GM18867 (cell line): ENCODE data around the gene NDFIP1.
"Not testable (repeated sequence)": the region's sequence is repeated elsewhere in the genome, so short reads cannot be mapped to it uniquely, and the experiment has no call there.

ENCODE experiments used
- ATAC-seq: cut with Tn5 transposase; IDR thresholded peaks from one replicate; pipeline ENCODE4 v1.9.1; 2021; ENCODE audit warnings: mild to moderate bottlenecking, moderate library complexity; ENCODE audit not compliant: unreplicated experiment

The NDFIP1 gene

GRCh38 chr5:142183561-142183960 is 75.0 kb downstream of the NDFIP1 start:
- ATAC-seq = no peak

GRCh38 chr5:142184988-142185387 is 76.4 kb downstream of the NDFIP1 start:
- ATAC-seq = no peak

DNA sequence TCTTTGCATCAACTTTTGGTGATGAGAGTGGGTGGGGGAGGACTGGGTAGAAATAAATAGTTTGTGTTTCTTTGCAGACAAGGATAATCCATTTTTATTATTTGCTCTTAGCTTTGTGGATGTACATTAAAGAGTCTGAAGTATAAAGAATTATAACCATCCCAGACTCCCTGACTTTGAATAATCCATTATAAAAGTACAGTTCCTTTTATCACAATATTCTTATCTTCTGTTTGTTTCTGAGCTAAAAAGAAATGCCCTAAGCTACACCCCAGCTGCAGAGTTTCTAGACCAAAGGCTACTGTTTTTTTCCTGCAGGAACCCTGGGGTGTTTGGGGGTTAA is 77.9 kb downstream of the NDFIP1 start:
- ATAC-seq = no peak

DNA sequence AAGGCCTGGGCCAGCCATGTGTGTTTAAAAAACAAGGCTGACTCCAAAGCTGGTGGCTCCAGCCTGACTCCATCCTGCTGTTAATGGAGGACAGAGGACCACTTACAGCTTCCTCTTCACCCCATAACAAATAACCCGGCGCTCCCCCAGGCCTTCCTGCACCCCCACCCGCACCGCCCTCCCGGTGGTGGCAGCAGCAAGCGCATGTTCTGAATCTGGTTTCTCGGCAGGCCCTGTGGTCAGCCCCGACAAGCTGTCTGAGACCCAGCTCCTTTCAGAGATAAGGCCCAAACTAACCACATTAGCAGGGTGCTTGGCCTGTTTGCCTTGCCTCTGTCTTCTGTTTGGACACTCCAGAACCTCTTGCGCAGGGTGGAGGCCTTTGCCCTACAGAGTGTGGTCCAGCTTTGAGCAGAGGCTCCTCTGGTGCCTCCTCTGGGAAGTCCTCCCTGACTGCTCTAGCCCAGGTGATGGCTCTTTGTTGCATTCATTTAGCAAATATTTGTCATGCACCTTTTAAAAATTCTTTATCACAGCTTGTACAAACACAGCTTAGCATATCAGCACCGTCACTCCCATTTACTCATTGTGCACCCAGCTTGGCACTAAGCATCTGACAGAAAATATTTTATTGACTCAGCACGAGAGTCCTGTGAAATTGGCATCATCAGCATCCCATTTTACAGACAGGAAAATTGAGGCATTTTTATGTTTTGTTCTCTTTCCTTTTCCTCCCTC is 78.4 kb downstream of the NDFIP1 start:
- ATAC-seq = no peak

DNA sequence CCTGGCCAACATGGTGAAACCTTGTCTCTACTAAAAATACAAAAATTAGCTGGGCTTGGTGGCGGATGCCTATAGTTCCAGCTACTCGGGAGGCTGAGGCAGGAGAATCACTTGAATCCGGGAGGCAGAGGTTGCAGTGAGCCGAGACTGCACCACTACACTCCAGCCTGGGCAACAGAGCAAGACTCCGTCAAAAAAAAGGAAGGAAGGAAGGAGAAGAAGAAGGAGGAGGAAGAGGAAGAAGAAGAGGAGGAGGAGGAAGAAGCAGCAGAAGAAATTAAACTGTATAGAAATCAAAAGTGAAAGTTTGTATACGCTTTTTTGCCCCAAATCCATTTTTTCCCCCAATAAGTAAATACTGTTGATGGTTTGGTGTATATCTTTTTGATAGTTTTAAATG is 80.1 kb downstream of the NDFIP1 start:
- not testable (repeated sequence) for ATAC-seq

GRCh38 chr5:142189813-142190212 is 81.2 kb downstream of the NDFIP1 start:
- ATAC-seq = no peak

- no peak for ATAC-seq
Observed at GRCh38 chr5:142191776-142192175, 83.2 kb downstream of the NDFIP1 start.

- ATAC-seq = no peak
Observed at GRCh38 chr5:142192286-142193113, 83.9 kb downstream of the NDFIP1 start.

- no peak for ATAC-seq
Observed at GRCh38 chr5:142193114-142193428, 84.5 kb downstream of the NDFIP1 start.

DNA sequence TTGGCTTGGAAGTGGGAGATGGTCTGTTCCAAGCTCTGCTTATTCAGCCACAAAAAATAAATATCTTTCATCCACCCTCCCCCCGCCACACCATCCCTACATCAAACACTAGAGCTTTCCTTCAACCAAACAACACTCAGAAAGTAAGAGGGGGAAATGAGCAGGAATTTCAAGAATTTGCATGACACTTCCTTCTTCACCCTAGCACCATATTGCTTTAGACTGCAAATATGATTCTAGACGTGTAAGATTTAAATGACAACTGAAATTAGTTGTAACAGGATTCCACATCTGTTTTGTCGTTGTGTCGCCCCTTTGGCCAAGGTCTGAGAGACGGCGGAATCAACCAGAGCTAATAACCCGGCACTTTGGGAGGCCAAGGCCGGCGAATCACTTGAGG is 88.5 kb downstream of the NDFIP1 start:
- no peak for ATAC-seq

- no peak for ATAC-seq
Observed at GRCh38 chr5:142197781-142198180, 89.2 kb downstream of the NDFIP1 start.

DNA sequence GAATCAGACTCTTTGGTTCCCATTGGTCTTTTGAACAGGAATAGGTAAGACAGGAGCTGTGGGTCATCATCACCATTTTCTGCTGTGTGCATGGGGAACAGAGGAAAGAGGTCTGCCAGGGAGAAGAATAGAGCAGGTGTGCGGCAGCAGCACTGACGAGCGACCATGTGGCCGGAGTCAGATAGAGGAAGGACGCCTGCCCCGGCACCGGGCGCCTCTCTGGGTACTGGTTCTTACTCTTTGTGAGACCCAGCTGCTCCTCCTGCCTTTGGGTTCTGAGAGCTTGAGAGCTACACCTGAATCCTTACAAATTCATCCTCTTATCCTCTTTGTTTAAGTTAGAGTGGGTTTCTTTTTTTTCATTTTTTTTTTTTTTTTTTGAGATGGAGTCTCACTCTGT is 90.8 kb downstream of the NDFIP1 start:
- no peak for ATAC-seq

DNA sequence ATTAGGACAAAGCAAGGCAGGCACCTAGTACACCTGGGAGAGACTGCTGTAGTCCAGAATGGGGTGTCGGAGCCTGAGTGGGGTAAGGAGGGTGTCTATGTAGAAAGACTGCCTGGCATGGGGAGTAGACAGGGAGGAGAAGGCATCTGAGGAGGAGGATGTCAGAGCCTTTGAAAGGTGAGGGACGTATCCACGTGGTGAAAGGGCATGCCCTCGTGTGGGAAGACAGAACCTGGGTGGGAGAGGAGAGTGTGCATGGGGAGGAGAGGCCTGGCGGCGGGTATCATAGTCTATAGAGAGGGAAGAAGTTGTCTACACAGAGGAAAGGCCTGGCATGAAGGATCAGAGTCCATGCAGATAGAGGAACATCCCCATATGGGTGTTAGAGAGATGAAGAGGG is 91.8 kb downstream of the NDFIP1 start:
- ATAC-seq = no peak

- ATAC-seq = no peak
Observed at GRCh38 chr5:142201471-142201887, 92.9 kb downstream of the NDFIP1 start.

DNA sequence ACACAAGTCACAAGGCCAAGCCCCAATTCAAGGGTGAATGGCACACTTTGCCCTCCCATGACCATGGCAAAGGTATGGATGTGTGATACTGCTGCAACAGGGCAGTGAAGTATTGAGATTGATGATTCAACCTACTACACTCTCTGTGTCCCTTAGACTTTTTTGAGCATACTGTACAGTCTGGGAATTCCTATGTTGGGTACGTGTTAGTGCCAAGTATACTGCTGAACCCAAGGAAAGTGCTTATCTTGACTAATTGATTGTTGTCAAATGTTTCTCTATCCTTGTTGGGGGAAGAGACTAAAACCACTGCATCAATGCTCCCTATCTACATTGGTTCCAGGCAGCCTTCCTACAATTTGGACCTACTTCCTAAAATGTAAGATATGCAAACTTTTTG is 93.7 kb downstream of the NDFIP1 start:
- no peak for ATAC-seq
